GM18526 (cell line): Measurements from ENCODE around the gene CASZ1.

ENCODE experiments used
- POLR2A ChIP-seq: IDR thresholded peaks from 3 replicates; pipeline ENCODE4 v1.6.1; 2011; ENCODE audit not compliant: insufficient read length; ENCODE audit errors: extremely low read depth

The CASZ1 gene

GRCh38 chr1:10760566-10761502 is 35.6 kb downstream of the CASZ1 start:
- no peak for TF ChIP-seq POLR2A

GRCh38 chr1:10759413-10760200 is 36.8 kb downstream of the CASZ1 start:
- TF ChIP-seq POLR2A = no peak

GRCh38 chr1:10756842-10757241 is 39.6 kb downstream of the CASZ1 start:
- no peak for TF ChIP-seq POLR2A

GRCh38 chr1:10755970-10756521 is 40.4 kb downstream of the CASZ1 start:
- no peak for TF ChIP-seq POLR2A

- TF ChIP-seq POLR2A = no peak
Observed at GRCh38 chr1:10754568-10755329, 41.7 kb downstream of the CASZ1 start.

DNA sequence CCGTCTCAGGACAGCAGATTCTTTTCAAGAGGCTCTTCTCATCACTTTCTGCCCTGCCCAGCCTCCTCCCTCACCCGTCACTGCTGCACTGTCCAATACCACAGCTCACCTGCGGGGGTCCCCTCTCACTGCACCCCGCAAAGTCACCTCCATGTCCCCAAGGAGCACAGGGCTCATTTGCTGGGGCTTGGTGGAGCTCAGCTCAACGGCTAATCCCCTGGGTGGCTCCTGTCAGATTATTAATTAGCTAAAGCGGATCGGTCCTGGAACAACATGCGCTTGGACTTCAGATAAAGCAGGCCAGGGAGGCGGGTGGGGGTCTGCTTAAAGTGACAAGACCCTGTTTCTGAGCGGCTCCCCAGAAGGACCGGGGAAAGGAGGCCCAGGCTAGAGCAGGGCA is 43.1 kb downstream of the CASZ1 start:
- TF ChIP-seq POLR2A = no peak

- no peak for TF ChIP-seq POLR2A
Observed at GRCh38 chr1:10751561-10752085, 44.8 kb downstream of the CASZ1 start.

DNA sequence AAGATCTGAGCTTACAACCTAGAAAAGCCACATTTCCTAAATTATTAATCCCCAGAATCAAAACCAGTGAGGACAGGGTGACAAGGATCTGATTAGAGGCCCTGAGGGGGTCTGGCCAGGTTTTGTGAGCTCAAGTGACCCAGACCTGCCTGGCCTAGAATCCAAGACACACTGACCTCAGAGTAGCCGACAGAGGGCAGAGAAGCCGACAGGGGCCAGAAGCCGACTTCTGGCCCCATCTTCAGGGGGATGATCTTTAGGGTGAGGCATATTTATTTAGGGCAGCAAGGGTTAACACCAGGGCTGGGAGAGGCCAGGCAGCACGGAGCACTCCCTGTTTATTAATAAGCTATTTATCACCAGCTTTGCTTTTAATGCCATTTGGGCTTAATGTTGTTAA is 45.3 kb downstream of the CASZ1 start:
- TF ChIP-seq POLR2A = no peak

GRCh38 chr1:10745886-10746455 is 50.5 kb downstream of the CASZ1 start:
- TF ChIP-seq POLR2A = no peak

DNA sequence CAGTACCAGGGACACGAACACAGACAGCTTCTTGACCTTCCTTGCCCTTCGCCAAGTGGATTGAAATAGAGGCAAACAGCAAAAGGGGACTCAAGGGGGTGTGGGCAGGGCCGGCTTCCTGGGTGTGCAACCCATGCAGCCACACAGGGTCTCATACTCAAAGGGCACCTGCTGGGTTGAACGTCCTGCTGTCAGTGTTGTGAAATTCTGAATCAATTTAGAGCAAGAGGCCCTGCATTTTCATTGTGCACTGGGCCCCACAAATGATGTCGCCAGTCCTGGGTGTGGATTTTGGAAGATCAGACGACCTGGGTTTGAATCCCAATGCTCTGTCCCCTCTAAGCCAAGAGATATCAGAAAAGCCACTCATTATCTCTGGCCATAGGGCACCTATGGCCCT is 51.1 kb downstream of the CASZ1 start:
- TF ChIP-seq POLR2A = no peak

- no peak for TF ChIP-seq POLR2A
Observed at GRCh38 chr1:10744654-10745238, 51.7 kb downstream of the CASZ1 start.

DNA sequence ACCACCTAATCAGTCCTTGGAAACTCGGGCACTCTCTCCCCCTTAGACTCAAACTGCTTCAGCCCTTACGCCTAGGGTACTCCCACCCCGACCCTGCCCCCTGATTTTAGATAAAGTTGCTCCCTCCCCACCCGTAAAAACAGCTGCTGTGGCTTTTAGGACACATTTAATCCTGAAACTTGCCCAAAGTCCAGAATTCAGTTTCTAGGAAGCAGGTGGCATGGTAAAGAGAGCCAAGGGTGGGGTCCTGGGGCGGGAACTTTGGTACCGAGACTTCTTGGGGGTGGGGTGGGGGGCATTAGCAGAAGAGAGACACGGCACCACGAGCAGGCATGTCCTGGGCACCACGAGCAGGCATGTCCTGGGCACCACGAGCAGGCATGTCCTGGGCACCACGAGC is 52.4 kb downstream of the CASZ1 start:
- TF ChIP-seq POLR2A = no peak

GRCh38 chr1:10741696-10742095 is 54.8 kb downstream of the CASZ1 start:
- no peak for TF ChIP-seq POLR2A

- no peak for TF ChIP-seq POLR2A
Observed at GRCh38 chr1:10740123-10740522, 56.3 kb downstream of the CASZ1 start.

DNA sequence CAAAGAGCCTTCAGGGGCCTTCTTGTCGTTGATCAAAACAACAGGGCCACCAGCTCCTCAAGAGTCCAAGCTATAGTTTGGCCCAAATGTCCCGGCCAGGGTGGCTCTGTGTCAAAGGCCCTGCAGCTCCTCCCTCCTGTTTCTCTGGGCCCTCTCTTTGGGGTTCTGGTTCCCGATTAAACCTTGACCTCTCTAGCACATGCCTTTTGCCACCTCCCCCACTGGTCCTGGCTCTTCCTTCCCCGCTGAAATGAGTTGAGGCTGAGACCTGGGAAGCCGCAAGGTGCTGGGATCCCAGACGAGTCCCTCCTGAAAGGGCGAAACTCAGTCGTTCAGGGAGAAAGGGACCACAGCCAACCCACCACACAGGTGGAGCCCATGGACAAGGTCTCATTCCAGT is 56.9 kb downstream of the CASZ1 start:
- TF ChIP-seq POLR2A = no peak
